GM19395 (cell line): ENCODE measurements around the gene EVA1C.
"Not testable (repeated sequence)": the region's sequence is repeated elsewhere in the genome, so short reads cannot be mapped to it uniquely, and the experiment has no call there.

Experiments
- ATAC-seq: cut with Tn5 transposase; IDR thresholded peaks from one replicate; pipeline ENCODE4 v1.9.1; 2021; ENCODE audit warnings: mild to moderate bottlenecking, moderate library complexity; ENCODE audit not compliant: unreplicated experiment

EVA1C gene

DNA sequence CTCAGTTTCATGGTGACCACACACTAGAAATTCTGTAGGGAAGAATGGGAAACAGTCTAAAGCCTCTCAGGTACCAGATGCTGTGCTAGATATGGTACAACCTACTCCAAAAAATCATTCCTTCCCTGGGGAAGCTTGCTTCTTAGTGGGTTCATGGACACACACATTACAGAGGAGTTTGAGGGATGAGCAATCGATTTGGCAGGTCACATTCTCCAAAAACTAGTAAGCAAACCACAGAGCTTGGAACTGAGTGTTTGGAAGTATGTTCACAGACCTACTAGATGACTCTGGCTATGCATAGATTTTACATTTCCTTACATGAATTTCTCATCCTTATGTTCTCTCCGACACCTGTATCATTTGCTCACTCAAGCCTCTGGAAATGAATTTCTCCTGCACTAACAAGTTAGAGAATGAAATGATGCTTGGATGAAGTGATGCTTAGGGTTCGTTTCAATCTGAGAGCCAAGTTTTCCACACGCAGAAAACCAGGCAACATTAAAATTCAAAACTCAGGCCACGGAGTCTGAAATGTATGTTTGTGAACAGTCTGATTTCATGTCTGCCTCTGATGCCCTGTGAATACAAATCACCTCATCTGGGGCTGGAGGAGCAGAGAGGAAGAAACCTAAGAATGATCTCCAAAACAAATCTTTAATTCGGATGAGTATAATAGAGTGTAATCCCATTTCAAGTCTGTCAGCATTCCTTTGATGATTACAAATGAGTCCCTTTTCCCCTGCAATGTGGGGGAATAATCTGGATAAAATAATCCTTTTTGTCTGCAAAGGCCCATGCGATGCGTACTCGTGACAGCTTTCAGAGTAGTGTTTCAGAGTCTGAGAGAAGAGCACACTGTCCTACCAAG, 11.0 kb downstream of the EVA1C start:
- ATAC-seq = no peak

DNA sequence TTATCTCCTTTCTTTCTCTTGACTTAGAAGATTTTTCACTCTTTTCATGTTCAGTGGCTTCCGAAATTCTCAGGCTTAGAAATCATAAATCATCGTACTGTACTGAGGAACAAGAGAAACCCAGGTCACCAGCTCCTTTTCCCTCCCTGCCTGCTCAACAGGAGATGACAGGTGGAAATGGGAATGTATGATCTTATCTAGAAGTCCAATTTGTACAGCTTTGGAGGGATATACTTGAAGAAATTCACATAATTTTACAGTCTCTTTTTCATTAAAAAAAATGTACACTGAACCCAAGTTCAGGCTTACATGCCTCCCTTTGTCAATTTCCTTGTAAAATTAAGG, 11.7 kb downstream of the EVA1C start:
- ATAC-seq = no peak

DNA sequence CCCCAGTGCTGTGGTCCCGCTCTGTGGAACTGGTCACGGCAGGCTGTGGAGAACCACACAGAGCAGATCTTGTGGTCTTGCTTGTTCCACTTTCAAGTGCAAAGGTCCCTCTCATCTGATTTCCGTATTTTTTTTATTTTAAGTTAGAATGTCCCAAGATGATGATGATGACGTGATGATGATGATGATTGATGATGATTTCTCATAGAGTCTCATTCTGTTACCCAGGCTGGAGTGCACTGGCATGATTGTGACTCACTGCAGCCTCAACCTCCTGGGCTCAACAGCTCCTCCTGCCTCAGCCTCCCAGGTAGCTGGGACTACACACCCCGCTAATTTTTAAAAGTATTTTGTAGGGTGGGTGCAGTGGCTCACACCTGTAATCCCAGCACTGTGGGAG, 12.2 kb downstream of the EVA1C start:
- ATAC-seq = no peak

DNA sequence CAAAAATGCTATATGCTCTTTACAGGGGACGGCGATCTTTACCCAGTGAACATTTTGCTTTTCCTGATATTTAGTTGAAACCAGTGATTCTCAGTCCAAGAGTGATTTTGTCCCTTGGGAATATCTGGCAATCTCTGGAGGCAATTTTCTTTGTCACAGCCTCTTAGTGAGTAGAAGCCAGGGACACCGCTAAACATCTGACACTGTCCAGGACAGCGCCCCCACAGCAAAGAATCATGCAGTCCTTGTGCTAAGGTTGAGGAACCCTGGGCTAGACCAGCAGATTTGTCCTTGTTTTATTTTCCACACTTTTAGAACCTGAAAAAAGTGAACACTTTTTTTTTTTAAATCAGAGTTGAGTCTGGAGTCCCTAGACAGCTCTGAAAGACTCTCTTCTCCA, 13.1 kb downstream of the EVA1C start:
- ATAC-seq = no peak

DNA sequence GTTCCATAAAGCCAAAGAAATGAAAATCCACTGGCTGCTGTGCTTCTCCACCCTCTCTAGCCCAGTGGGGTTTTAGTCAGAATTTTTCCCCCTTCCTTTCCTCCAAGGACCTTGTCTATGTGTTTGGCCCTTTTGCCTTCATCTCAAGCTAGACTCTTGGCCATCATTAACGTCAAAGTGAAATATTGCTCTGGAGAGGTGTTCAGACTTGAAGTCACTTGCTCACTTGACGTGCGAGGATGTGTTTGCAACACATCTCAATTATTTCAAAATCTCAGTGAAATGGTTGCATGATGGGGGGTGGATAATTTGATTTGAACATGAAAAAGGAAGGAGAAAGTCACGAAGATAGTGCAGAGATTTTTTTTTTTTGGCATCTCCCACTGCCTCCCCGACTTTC, 13.6 kb downstream of the EVA1C start:
- no peak for ATAC-seq

DNA sequence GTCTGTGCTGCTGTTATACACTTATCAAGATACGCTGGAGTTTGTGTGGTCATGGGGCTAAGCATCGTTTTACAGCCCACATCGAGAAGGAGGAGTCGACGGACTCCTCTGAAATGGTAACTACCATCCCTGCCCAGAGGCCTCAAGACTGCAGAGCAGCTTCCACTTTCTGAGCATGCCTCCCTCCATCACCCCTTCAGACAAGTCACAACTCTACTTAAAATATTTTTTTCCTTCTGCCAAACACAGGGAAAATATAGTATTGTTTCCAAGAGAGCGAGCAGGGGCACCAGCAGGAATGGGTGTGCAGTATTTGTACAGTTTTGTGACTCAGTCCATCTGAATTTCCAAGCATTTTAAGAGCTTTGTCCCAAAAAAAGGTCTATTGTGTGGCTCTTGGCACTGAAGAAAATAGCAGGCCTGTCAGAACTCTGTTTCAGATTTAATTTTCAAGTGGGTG, 14.1 kb downstream of the EVA1C start:
- no peak for ATAC-seq

DNA sequence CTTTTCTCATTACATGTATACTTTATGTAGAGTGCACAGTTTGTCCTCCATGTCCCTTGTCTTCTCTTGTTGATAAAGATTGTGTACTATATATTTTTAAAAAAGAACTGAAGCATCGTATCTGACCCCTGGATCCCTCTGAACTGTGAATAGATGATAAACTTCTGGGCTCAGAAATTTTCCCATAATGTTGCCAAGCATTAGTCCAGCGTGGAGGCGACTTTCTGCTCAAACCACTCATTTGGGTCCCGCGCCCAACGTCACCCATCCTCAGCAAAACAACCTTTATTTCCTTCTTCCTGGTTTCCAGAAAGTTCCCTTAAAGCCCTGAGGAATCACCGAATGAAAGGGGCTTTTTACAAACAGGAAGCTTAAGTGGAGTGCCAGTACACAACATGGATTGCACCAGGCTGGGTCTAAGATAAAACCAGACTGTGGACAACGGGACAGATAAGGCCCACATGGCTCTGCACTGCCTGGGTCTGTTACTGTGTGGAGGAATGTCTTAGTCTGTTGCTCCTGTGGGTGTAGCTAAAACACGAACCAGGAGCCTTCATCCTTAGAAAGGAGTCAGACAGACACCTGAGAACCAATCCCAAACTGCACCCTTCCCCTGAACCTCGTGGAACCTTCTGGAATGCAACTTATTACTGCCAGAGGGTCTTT, 15.6 kb downstream of the EVA1C start:
- no peak for ATAC-seq

DNA sequence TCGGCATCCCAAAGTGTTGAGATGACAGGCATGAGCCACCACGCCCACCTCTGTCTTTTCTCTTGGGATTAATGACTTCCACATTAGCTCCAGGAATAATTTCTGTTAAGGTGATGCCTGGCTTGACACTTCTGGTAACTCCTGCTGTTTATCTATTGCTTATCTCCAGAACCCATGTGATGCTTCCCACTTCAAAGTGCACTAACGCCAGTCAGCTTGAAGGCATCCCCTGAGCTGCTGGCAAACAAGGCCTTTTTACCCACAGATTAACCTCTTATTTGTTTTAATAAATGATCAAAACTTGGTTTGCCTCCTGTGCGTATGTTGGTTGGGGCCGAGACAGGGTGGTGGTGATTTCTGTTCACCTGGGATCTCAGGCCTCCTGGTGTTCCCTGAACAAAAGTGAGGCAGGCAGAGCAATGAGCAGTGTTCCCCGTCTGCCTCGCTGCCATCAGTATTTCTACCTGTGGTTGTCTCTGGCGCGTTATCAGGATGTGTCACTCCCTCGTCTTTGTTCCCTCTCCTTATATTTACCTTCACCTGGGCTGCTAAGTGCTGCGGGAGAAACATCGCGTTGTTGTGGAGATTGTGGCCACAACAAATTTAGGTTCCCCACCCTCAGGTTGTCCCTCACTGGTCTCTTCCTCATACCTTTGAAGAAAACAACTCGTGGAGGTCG, 20.6 kb downstream of the EVA1C start:
- ATAC-seq = not testable (repeated sequence)

DNA sequence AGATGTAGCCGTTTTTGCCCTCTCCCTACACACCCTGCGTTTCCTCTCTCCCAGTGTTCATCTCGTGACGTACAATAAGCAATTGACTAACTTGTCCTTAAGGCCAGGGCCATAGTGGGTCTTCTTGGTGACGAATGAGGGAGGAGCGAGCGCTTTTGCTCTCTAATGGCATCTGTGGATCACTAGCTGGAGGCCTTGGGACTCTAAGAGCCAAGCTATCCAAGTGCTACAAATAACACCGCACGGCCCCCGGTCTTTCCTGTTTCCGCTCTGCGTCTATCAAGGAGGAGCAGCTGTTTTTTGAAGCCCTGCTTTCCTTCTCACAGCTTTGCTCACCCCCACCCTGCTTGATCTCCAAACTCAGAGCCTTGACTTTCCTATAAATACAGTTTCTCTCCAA, 25.2 kb downstream of the EVA1C start:
- ATAC-seq = no peak

DNA sequence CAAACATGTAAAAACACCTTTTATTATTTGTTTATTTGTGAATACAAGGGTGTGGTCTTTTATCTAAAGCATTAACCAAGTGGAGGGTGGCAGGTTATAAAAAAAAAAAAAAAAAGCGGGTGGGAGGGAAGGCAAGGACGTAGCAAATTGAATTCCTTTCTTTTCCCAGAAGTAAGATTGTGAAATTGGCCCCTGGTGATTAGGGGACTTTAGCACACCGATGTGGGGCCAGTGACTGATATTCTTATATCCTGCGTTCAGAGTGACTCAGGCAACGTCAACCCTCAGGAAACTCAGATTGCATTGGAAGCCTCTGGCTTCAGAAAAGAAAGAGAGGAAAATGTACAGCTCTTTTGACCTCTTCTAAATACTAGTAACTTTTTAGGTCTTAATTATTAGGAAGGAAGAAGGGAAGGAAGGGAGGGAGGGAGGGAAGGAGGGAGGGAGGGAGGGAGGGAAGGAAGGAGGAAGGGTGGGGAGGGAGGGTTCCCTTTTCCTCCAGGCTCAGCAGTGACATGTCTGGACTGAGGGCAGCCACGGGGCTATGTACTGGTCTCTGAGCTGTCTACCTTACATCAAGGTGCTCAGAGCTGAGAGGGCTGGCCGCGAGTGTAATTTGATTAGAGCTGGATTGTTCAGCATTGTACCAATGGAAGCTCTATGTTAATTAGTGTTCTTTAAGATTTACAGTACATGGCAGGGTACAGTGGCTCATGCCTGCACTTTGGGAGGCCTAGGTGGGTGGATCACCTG, 30.2 kb downstream of the EVA1C start:
- no peak for ATAC-seq

DNA sequence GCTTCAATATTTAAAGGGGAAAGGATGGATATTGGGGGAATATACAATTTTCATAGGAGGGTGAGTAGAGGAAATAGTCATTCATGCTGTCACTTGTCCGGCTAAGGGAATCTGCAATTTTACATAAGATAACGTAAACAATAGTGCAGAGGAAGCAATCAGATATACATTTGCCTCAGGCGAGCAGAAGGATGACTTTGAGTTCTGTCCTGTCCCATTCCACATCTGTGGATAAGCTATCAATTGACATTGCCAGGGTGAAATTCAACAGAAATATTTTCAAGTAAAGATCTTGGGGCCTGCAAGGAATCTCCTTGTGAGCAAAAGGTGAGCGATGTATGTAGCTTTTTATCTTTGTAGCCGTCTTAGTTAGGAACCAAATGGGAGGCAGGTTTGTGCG, 32.6 kb downstream of the EVA1C start:
- ATAC-seq = no peak

DNA sequence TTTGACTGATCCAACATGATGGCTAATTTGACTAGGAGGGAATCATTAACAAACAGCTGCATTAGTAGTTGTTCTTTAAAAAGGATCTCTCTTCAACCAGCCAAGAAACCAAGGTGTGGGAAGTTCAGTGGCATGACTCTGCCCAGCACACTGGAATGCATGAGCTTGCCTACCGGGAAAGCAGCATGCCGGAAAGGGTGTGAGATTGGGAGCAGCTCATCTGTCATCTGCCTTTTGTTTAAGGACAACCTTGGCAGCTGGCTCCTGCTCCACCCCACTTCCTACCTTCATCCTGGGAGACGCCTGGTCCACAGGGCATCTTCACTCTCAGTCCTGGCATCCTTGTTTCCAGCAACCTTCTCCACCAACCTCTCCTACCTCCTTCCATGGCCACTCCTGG, 33.9 kb downstream of the EVA1C start:
- ATAC-seq = not testable (repeated sequence)

DNA sequence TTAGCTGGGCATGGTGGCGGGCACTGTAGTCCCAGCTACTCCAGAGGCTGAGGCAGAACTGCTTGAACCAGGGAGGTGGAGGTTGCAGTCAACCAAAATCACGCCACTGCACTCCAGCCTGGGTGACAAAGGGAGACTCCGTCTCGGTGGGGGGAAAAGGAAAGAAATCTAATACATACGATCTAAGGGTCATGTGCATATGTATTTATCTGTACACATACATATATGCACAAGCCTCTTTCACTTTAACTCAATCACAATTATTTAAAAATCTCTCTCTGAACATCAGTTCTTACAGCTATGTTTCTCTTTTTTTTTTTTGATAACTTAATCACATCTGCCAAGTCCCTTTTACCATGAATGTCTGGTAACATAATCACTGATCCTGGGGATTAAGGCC, 34.7 kb downstream of the EVA1C start:
- no peak for ATAC-seq

DNA sequence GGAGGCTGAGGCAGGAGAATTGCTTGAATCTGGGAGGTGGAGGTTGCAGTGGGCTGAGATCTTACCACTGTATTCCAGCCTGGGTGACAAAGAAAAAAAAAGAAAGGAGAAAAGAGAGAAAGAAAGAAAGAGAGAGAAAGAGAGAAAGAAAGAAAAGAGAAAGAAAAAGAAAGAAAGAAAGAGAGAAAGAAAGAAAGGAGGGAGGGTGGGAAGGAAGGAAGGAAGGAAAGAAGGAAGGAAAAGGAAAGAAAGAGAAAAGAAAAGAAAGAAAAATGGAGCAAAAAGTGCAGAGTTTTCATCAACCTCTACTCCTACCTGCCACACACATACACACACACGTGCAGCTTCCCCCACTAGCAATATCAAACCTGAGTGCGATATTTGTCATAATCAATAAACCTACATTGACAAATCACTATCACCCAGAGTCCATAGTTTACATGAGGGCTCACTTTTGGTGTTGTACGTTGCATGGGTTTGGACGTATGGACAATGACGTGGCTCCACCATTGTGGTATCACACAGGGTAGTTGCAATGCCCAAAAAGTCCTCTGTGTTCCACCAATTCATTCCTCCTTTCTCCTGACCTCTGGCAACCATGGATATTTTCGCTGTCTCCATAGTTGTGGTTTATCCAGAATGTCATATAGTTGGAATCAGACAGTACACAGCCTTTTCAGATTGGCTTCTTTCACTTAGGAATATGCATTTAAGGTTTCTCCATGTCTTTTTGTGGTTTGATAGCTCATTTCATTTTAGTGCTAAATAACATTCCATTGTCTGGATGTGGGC, 36.5 kb downstream of the EVA1C start:
- no peak for ATAC-seq

DNA sequence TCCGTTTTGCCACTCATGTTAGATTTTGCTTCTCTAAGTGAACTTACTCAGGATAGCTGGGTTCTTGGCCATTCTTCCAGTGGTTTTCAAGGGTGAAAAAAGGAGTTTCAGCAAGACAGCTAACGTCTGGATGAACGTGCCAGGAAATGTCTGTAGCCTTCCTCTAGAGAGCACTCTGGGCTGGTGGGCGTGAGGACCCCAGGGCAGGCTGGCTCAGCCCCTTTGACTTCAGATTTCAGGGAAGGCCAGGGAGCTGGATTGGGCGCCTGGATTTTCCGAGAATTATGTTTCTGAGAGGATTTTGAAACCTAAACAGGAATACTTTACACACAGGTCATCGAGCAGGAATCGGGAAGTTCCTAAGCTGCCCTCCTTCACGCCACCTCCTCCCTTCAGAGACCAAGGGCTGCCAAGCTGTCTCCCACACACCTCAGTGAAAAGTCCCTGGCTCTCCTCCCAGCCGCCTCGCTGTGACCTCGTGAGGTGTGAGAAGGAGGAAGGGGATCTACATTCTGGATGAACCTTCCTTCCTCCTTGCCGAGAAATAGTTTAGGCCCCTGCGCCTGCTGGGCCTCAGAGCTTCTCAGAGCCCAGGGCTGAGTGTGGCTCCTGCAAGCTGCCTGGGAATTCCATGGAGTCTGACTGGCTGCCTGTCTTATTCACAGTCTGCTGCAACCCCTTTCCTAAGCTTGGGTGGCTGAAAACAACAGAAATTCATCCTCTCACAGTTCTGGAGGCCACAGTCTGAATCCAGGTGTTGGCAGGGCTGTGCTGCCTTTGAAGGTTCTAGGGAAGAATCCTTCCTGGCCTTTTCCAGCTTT, 38.6 kb downstream of the EVA1C start:
- not testable (repeated sequence) for ATAC-seq

DNA sequence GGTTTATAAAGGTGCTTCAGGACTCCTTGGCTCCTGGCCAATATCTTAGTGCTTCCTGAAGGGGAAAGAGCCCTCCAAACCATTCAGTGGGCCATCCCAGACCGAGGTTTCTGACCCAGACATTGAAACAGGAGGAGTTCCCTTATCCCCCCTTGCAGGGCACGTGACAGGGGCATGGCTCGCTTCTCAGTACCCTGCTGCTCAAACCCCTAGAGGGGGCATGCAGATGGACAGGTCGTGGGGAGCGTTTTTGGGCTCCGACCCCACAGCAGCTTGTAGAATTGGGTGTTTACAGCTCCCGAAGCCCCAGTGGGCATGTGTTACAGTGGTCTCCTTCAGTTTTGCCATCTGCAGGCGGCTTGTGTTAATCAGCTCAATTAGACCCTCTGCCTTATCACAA, 39.7 kb downstream of the EVA1C start:
- ATAC-seq = not testable (repeated sequence)

DNA sequence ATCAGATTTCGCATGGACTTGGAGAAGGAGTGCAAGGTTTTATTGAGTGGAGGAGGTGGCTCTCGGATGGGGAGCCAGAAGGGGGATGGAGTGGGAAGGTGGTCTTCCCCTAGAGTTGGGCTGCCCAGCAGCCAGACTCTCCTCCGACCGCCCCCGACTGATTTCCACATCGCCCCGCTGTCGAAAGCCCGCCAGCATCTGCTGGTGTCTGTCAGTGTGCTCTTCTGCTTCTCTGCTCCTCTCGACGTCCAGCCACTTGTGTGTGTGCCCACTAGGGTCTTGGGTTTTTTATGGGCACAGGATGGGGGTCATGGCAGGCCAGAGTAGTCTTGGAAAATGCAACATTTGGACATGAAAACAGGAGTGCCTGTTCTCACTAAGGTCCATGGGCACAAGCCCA, 40.1 kb downstream of the EVA1C start:
- no peak for ATAC-seq

DNA sequence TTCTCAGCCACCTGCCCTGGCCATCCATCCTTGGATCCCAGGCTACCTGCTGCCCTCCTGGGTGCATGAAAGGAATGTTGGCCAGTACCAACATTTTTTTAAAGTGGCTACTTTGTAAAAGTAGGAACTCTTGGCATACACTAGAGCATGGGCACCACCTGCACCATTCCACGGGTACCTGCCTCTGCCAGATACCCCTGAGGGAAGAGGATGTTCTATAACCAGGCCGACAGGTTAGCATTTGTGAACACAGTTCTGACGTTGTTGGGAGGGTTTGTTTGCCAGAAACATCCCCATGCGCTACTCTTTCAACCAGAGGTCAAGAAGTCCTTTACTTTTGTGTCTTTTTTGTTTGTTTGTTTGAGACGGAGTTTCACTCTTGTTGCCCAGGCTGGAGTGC, 43.0 kb downstream of the EVA1C start:
- ATAC-seq = no peak

DNA sequence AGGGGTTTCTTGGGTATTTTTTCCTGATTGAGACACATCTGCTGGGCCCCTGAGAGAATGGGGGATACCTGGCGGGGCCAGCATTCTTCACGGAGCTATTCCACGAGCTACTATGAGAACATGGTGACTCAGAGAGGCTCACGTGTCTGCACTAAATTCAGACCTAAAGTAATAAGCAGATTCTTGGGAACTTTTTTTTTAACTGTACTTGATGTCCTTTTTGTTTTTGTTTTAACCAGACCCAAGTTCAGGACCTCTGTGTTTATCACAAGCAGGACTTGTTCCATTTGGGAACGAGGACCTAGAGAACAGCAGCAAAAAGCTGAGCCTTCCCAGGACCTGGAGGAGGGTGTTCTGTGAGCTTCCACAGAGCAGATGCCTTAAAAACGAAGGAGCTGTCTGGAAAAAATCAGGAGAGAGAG, 44.0 kb downstream of the EVA1C start:
- ATAC-seq = no peak
